ENCODE data around the gene ZNF333.

- TF ChIP-seq POLR2AphosphoS5 (IDR thresholded peaks at IDR 0.05; ENCODE audit: borderline replicate concordance, low read depth, low read length) (no peak), EZH2 (IDR thresholded peaks at IDR 0.05) (no peak)
These were observed 39.7 kb upstream of the ZNF333 start for GRCh38 chr19:14650161-14650560.
